H1 (cell line): ENCODE results near the gene ACY1. TPM values are rescaled to one million over a fixed set of nuclear protein-coding genes. Genes with fewer than 3 reads are reported as not detected.
A peak's percentile ranks its signal among the peaks of the same experiment; 100 is the strongest.

Experiments used
- ASH2L ChIP-seq: fragments of 200-600, 300-600 bp; sonication (generic); IDR thresholded peaks from one replicate; pipeline ENCODE4 v1.7.1; 2017; ENCODE audit warnings: low read length
- BCL11A ChIP-seq, 2 experiments: IDR thresholded peaks; one replicate each; pipeline ENCODE4 v1.6.1; 2011; ENCODE audit warnings: low read depth in 2 of 2, low read length in 2 of 2, mild to moderate bottlenecking in 2 of 2
- CTBP2 ChIP-seq: IDR thresholded peaks from 2 replicates; pipeline ENCODE4 v1.7.0; 2011; ENCODE audit warnings: borderline replicate concordance, mild to moderate bottlenecking, moderate library complexity, mixed read lengths, low read length; ENCODE audit not compliant: insufficient read depth, insufficient read length
- EGR1 ChIP-seq: IDR thresholded peaks from 2 replicates; pipeline ENCODE4 v1.6.1; 2011; ENCODE audit warnings: low read depth, low read length, borderline replicate concordance
- NANOG ChIP-seq: IDR thresholded peaks from 2 replicates; pipeline ENCODE4 v1.6.1; 2011; ENCODE audit warnings: low read length, low read depth, mild to moderate bottlenecking, inconsistent platforms; ENCODE audit not compliant: insufficient read depth, poor library complexity, severe bottlenecking
- SIRT6 ChIP-seq: IDR thresholded peaks from one replicate; pipeline ENCODE4 v1.7.1; 2012; ENCODE audit warnings: low read length, inconsistent platforms
- polyA plus RNA-seq, 7 experiments: library from polyadenylated mRNA; depleted of rRNA in 3 of 7; stranded (reverse) in 5 of 7; unstranded in 2 of 7; fragments of >200 nt in 5 of 7; fragments of 200-250 nt in 2 of 7; gene quantifications; 1 replicate in 5 of 7; 2 replicates in 1 of 7; 4 replicates in 1 of 7; pipeline versions ENCODE4 v1.2.1 to v1.2.3, GENCODE V29; 2011 to 2013; ENCODE audit warnings: missing spikeins in 2 of 7, mixed read lengths in 2 of 7
- total RNA-seq: library from RNA; stranded (reverse); fragmentation: NEBNext Ultra II Directional; extraction: Animal tissue kit (Norgen Biotek cat#: 25700); gene quantifications from 2 replicates; pipeline ENCODE4 v1.2.1, GENCODE V29; 2021

Gene ACY1
- total and polyA plus RNA-seq, 2 of the 8 experiments (the other 6 are each of a cell fraction or from before 2014, with no cell fraction given) = 48.3 to 113 TPM

DNA sequence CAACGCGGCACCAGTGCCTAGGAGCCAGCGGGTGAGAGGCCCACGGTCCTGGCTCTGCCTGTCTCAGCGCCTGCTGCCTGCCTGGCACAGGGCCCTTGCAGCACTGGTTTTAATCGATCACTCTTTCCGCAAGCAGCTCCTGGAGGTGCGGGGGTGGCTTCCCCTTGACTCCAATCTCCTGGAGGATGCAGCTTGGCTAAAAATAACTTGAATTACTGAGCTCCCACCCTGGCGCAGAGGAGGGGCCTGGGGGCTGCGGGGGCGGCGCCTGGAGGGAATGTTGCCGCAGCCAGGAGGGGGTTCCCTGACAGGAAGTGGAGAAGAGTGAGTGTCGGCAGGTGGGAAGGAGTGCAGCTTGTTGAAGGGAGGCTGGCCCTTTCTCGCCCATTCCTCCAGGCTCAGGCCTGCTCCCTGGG, 22.2 kb downstream of the ACY1 start (continued):
- peak; percentile 74 for TF ChIP-seq ASH2L
- TF ChIP-seq BCL11A (IDR thresholded peaks at IDR 0.05; ENCODE audit: low read depth in 2 of 2, low read length in 2 of 2) = no peak
- no peak for TF ChIP-seq NANOG
- peak; percentile 98 for TF ChIP-seq EGR1
- TF ChIP-seq CTBP2 = peak; percentile 69
- TF ChIP-seq SIRT6 = no peak
